HEK293 (cell line): ENCODE data around the gene KCNJ6.

Source experiments
- CTCF ChIA-PET: fragments of 350-600 bp; formaldehyde crosslinking; extraction: SDS; loops from one replicate; lab custom pipeline; 2021; ENCODE audit warnings: antibody characterized with exemption; lab: Yijun Ruan, JAX
- POLR2A ChIA-PET: fragments of 300-600 bp; formaldehyde crosslinking; extraction: SDS; loops from one replicate; lab custom pipeline; 2020; ENCODE audit warnings: antibody characterized with exemption, inconsistent platforms; lab: Yijun Ruan, JAX
- H3K27ac ChIP-seq: fragments of 200-500 bp; sonication (Bioruptor generic); 2 replicates; pipeline ENCODE4 v1.5.1; 2014; ENCODE audit warnings: low read depth, low read length, control low read depth, inconsistent platforms; ENCODE audit errors: extremely low read depth
- H3K36me3 ChIP-seq, 2 experiments: fragments of 200-500 bp in 1 of 2; sonication (Bioruptor generic) in 1 of 2; 1 replicate in 1 of 2; 2 replicates in 1 of 2; pipeline ENCODE4 v1.5.1; 2014 to 2017; ENCODE audit warnings: inconsistent platforms in 2 of 2, low read length in 2 of 2; ENCODE audit not compliant: control insufficient read depth in 2 of 2, insufficient read depth in 1 of 2
- H3K4me1 ChIP-seq: fragments of 200-500 bp; sonication (Bioruptor generic); 2 replicates; pipeline ENCODE4 v1.5.1; 2014; ENCODE audit warnings: mild to moderate bottlenecking, low read length, inconsistent platforms; ENCODE audit not compliant: control insufficient read depth, insufficient read depth
- H3K4me3 ChIP-seq: 2 replicates; pipeline ENCODE4 v1.5.1; 2011; ENCODE audit warnings: low read depth, mild to moderate bottlenecking, control low read depth, low read length, moderate library complexity
- H3K9me3 ChIP-seq: fragments of 200-500 bp; sonication (Bioruptor generic); 2 replicates; pipeline ENCODE4 v1.5.1; 2014; ENCODE audit warnings: low read depth, low read length, inconsistent platforms; ENCODE audit not compliant: control insufficient read depth, insufficient read depth
- BCL11A ChIP-seq: fragments of 450-650 bp; formaldehyde crosslinking; IDR thresholded peaks from 2 replicates; pipeline ENCODE4 v1.5.1; 2016; ENCODE audit warnings: low read depth, missing biosample characterization, missing genetic modification characterization
- OSR2 ChIP-seq: fragments of 450-650 bp; formaldehyde crosslinking; IDR thresholded peaks from 2 replicates; pipeline ENCODE4 v1.5.1; 2016; ENCODE audit warnings: missing biosample characterization, missing genetic modification characterization
- RBAK ChIP-seq: fragments of 450-650 bp; formaldehyde crosslinking; IDR thresholded peaks from 2 replicates; pipeline ENCODE4 v1.5.1; 2016; ENCODE audit warnings: missing biosample characterization, missing genetic modification characterization
- SCRT1 ChIP-seq: fragments of 450-650 bp; formaldehyde crosslinking; IDR thresholded peaks from 2 replicates; pipeline ENCODE4 v1.5.1; 2016; ENCODE audit warnings: missing biosample characterization, missing genetic modification characterization, borderline replicate concordance
- TRIM28 ChIP-seq: IDR thresholded peaks from 2 replicates; pipeline ENCODE4 v1.6.1; 2011; ENCODE audit warnings: low read length, control low read depth, borderline replicate concordance
- YY2 ChIP-seq: fragments of 450-650 bp; formaldehyde crosslinking; IDR thresholded peaks from 2 replicates; pipeline ENCODE4 v1.5.1; 2016; ENCODE audit warnings: missing biosample characterization, missing genetic modification characterization
- ZFP37 ChIP-seq: fragments of 450-650 bp; formaldehyde crosslinking; IDR thresholded peaks from 2 replicates; pipeline ENCODE4 v1.5.1; 2016; ENCODE audit warnings: missing biosample characterization, missing genetic modification characterization
- ZIC2 ChIP-seq: fragments of 450-650 bp; formaldehyde crosslinking; IDR thresholded peaks from 2 replicates; pipeline ENCODE4 v1.5.1; 2016; ENCODE audit warnings: missing biosample characterization, missing genetic modification characterization
- ZNF175 ChIP-seq: fragments of 450-650 bp; formaldehyde crosslinking; IDR thresholded peaks from 2 replicates; pipeline ENCODE4 v1.5.1; 2016; ENCODE audit warnings: missing biosample characterization, missing genetic modification characterization
- ZNF274 ChIP-seq, 2 experiments: fragments of 200-500 bp in 1 of 2; fragments of 450-650 bp in 1 of 2; sonication (Bioruptor generic) in 1 of 2; formaldehyde crosslinking in 1 of 2; IDR thresholded peaks; 2 replicates each; pipeline versions ENCODE4 v1.5.1 to v1.6.1; 2014 to 2016; ENCODE audit warnings: borderline replicate concordance in 1 of 2, inconsistent platforms in 1 of 2, low read length in 1 of 2, missing biosample characterization in 1 of 2, missing genetic modification characterization in 1 of 2
- ZNF292 ChIP-seq: fragments of 450-650 bp; formaldehyde crosslinking; IDR thresholded peaks from 2 replicates; pipeline ENCODE4 v1.5.1; 2016; ENCODE audit warnings: low read depth, missing biosample characterization, missing genetic modification characterization, borderline replicate concordance
- ZNF366 ChIP-seq: fragments of 450-650 bp; formaldehyde crosslinking; conservative IDR thresholded peaks from 2 replicates; pipeline ENCODE4 v1.5.1; 2016; ENCODE audit warnings: missing biosample characterization, missing genetic modification characterization
- ZNF654 ChIP-seq: fragments of 450-650 bp; formaldehyde crosslinking; IDR thresholded peaks from 2 replicates; pipeline ENCODE4 v1.5.1; 2016; ENCODE audit warnings: low read depth, missing biosample characterization, missing genetic modification characterization
- ZSCAN16 ChIP-seq: fragments of 450-650 bp; formaldehyde crosslinking; IDR thresholded peaks from 2 replicates; pipeline ENCODE4 v1.5.1; 2016; ENCODE audit warnings: missing biosample characterization, missing genetic modification characterization
- TF ChIP-seq, protein P1 (sequence below): fragments of 450-650 bp; formaldehyde crosslinking; IDR thresholded peaks from 2 replicates; pipeline ENCODE4 v1.5.1; 2016; ENCODE audit warnings: missing biosample characterization, missing genetic modification characterization
- TF ChIP-seq, protein P2 (sequence below): fragments of 450-650 bp; formaldehyde crosslinking; IDR thresholded peaks from 2 replicates; pipeline ENCODE4; 2016; ENCODE audit warnings: missing biosample characterization, missing genetic modification characterization
- TF ChIP-seq, protein P3 (sequence below): fragments of 450-650 bp; IDR thresholded peaks from 2 replicates; pipeline ENCODE4 v1.5.1; 2018; ENCODE audit warnings: missing biosample characterization, missing genetic modification characterization
- TF ChIP-seq, protein P4 (sequence below): fragments of 450-650 bp; formaldehyde crosslinking; IDR thresholded peaks from 2 replicates; pipeline ENCODE4 v1.5.1; 2016; ENCODE audit warnings: missing biosample characterization, missing genetic modification characterization
- TF ChIP-seq, protein P5 (sequence below): fragments of 450-650 bp; formaldehyde crosslinking; IDR thresholded peaks from 2 replicates; pipeline ENCODE4 v1.5.1; 2016; ENCODE audit warnings: missing biosample characterization, missing genetic modification characterization
- TF ChIP-seq, protein P6 (sequence below): fragments of 450-650 bp; formaldehyde crosslinking; IDR thresholded peaks from 2 replicates; pipeline ENCODE4 v1.5.1; 2016; ENCODE audit warnings: missing biosample characterization, missing genetic modification characterization
- TF ChIP-seq, protein P7 (sequence below): fragments of 450-650 bp; formaldehyde crosslinking; IDR thresholded peaks from 2 replicates; pipeline ENCODE4 v1.5.1; 2016; ENCODE audit warnings: missing biosample characterization, missing genetic modification characterization

The KCNJ6 gene

DNA sequence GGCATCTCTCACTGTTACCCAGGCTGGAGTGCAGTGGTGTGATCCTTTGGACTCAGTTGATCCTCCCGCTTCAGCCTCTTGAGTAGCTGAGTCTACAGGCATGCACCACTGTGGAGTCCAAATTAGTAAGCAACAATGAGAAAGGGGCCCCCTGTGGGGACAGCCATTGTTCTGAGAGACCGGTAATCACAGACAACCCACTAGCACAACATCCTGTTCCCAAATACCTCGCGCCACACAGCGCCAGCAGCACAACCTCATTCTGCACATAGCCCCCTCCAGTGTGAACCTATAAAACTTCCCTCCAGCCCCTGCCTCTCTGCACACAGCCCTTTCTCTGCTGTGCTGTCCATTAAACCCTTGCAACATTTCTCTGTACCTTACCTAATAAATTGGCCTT is 323.2 kb downstream of the KCNJ6 start:
- Histone ChIP-seq H3K4me3 (no peak overlapping the region), H3K27ac (no peak overlapping the region), H3K36me3 (no peaks in the 10 kb centered on the region), H3K9me3 (no peaks in the 10 kb centered on the region), H3K4me1 (no peaks in the 10 kb centered on the region)
- POLR2A ChIA-PET: no interaction called here
- no peak for TF ChIP-seq ZFP37 (tag by site-specific recombination)
- 0 out of 2 replicates have a peak, but pooled peaks have one; percentile 30 for TF ChIP-seq OSR2
- peak; percentile 78 for TF ChIP-seq ZIC2 (tag by site-specific recombination)
- TF ChIP-seq, protein P1, sequence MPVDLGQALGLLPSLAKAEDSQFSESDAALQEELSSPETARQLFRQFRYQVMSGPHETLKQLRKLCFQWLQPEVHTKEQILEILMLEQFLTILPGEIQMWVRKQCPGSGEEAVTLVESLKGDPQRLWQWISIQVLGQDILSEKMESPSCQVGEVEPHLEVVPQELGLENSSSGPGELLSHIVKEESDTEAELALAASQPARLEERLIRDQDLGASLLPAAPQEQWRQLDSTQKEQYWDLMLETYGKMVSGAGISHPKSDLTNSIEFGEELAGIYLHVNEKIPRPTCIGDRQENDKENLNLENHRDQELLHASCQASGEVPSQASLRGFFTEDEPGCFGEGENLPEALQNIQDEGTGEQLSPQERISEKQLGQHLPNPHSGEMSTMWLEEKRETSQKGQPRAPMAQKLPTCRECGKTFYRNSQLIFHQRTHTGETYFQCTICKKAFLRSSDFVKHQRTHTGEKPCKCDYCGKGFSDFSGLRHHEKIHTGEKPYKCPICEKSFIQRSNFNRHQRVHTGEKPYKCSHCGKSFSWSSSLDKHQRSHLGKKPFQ (tag by site-specific recombination): 0 out of 2 replicates have a peak, but pooled peaks have one; percentile 28
- no peak for TF ChIP-seq ZNF292
- CTCF ChIA-PET: no interaction called here

DNA sequence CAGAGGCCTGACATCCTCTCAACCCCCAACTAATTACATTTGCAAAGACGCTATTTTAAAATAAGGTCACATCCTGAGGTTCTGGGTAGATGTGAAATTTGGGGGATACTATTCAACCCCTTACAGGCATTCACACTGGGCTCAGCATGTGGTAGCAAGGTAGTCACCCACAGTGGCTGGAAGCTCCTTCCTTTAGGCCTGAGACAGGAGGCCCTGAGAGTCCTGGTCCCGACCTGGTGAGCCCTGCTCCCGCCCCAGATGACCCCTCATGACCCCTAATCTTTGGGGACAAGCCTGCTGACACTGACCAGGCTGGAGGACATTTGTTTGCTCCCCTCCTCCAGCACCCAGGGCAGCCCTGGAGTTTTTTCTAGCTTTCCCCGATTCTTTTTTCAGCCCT is 323.8 kb downstream of the KCNJ6 start:
- Histone ChIP-seq H3K27ac (no peak overlapping the region), H3K9me3 (no peaks in the 10 kb centered on the region), H3K4me3 (no peak overlapping the region), H3K4me1 (no peaks in the 10 kb centered on the region), H3K36me3 (no peaks in the 10 kb centered on the region)
- ChIA-PET CTCF (no interaction called here), POLR2A (no interaction called here)
- TF ChIP-seq ZNF366 (tag by site-specific recombination): no peak
- TF ChIP-seq, protein P2, sequence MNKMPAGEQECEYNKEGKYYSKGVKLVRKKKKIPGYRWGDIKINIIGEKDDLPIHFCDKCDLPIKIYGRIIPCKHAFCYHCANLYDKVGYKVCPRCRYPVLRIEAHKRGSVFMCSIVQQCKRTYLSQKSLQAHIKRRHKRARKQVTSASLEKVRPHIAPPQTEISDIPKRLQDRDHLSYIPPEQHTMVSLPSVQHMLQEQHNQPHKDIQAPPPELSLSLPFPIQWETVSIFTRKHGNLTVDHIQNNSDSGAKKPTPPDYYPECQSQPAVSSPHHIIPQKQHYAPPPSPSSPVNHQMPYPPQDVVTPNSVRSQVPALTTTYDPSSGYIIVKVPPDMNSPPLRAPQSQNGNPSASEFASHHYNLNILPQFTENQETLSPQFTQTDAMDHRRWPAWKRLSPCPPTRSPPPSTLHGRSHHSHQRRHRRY (tag by site-specific recombination): no peak
- no peak for TF ChIP-seq YY2
- TF ChIP-seq, protein P3, sequence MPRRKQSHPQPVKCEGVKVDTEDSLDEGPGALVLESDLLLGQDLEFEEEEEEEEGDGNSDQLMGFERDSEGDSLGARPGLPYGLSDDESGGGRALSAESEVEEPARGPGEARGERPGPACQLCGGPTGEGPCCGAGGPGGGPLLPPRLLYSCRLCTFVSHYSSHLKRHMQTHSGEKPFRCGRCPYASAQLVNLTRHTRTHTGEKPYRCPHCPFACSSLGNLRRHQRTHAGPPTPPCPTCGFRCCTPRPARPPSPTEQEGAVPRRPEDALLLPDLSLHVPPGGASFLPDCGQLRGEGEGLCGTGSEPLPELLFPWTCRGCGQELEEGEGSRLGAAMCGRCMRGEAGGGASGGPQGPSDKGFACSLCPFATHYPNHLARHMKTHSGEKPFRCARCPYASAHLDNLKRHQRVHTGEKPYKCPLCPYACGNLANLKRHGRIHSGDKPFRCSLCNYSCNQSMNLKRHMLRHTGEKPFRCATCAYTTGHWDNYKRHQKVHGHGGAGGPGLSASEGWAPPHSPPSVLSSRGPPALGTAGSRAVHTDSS (tag by site-specific recombination): no peak
- TF ChIP-seq, protein P4, sequence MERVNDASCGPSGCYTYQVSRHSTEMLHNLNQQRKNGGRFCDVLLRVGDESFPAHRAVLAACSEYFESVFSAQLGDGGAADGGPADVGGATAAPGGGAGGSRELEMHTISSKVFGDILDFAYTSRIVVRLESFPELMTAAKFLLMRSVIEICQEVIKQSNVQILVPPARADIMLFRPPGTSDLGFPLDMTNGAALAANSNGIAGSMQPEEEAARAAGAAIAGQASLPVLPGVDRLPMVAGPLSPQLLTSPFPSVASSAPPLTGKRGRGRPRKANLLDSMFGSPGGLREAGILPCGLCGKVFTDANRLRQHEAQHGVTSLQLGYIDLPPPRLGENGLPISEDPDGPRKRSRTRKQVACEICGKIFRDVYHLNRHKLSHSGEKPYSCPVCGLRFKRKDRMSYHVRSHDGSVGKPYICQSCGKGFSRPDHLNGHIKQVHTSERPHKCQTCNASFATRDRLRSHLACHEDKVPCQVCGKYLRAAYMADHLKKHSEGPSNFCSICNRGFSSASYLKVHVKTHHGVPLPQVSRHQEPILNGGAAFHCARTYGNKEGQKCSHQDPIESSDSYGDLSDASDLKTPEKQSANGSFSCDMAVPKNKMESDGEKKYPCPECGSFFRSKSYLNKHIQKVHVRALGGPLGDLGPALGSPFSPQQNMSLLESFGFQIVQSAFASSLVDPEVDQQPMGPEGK (tag by site-specific recombination): no peak
- TF ChIP-seq ZNF292: no peak
- TF ChIP-seq RBAK: no peak
- TF ChIP-seq, protein P5, sequence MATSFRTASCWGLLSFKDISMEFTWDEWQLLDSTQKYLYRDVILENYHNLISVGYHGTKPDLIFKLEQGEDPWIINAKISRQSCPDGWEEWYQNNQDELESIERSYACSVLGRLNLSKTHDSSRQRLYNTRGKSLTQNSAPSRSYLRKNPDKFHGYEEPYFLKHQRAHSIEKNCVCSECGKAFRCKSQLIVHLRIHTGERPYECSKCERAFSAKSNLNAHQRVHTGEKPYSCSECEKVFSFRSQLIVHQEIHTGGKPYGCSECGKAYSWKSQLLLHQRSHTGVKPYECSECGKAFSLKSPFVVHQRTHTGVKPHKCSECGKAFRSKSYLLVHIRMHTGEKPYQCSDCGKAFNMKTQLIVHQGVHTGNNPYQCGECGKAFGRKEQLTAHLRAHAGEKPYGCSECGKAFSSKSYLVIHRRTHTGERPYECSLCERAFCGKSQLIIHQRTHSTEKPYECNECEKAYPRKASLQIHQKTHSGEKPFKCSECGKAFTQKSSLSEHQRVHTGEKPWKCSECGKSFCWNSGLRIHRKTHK: no peak
- TF ChIP-seq, protein P6, sequence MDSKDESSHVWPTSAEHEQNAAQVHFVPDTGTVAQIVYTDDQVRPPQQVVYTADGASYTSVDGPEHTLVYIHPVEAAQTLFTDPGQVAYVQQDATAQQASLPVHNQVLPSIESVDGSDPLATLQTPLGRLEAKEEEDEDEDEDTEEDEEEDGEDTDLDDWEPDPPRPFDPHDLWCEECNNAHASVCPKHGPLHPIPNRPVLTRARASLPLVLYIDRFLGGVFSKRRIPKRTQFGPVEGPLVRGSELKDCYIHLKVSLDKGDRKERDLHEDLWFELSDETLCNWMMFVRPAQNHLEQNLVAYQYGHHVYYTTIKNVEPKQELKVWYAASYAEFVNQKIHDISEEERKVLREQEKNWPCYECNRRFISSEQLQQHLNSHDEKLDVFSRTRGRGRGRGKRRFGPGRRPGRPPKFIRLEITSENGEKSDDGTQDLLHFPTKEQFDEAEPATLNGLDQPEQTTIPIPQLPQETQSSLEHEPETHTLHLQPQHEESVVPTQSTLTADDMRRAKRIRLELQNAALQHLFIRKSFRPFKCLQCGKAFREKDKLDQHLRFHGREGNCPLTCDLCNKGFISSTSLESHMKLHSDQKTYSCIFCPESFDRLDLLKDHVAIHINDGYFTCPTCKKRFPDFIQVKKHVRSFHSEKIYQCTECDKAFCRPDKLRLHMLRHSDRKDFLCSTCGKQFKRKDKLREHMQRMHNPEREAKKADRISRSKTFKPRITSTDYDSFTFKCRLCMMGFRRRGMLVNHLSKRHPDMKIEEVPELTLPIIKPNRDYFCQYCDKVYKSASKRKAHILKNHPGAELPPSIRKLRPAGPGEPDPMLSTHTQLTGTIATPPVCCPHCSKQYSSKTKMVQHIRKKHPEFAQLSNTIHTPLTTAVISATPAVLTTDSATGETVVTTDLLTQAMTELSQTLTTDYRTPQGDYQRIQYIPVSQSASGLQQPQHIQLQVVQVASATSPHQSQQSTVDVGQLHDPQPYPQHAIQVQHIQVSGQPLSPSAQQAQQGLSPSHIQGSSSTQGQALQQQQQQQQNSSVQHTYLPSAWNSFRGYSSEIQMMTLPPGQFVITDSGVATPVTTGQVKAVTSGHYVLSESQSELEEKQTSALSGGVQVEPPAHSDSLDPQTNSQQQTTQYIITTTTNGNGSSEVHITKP: no peak
- TF ChIP-seq, protein P7, sequence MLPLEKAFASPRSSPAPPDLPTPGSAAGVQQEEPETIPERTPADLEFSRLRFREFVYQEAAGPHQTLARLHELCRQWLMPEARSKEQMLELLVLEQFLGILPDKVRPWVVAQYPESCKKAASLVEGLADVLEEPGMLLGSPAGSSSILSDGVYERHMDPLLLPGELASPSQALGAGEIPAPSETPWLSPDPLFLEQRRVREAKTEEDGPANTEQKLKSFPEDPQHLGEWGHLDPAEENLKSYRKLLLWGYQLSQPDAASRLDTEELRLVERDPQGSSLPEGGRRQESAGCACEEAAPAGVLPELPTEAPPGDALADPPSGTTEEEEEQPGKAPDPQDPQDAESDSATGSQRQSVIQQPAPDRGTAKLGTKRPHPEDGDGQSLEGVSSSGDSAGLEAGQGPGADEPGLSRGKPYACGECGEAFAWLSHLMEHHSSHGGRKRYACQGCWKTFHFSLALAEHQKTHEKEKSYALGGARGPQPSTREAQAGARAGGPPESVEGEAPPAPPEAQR (tag by site-specific recombination): no peak
- TF ChIP-seq ZNF654 (tag by site-specific recombination): no peak
- TF ChIP-seq ZSCAN16 (tag by site-specific recombination): no peak
- no peak for TF ChIP-seq ZNF274 (IDR thresholded peaks at IDR 0.05; ENCODE audit: low read length)
- TF ChIP-seq ZNF274 (tag by site-specific recombination; IDR thresholded peaks at IDR 0.05; ENCODE audit: borderline replicate concordance): no peak
- TF ChIP-seq ZNF175 (tag by site-specific recombination): no peak
- no peak for TF ChIP-seq SCRT1 (tag by site-specific recombination)
- no peak for TF ChIP-seq TRIM28
- TF ChIP-seq BCL11A (tag by site-specific recombination): no peak
